DOHH2 (cell line): ENCODE measurements around the gene ANO6.

Experiments used
- EZH2phosphoT487 ChIP-seq: fragments of 200-600 bp; sonication (generic); IDR thresholded peaks from 2 replicates; pipeline ENCODE4 v1.6.1; 2017; ENCODE audit warnings: borderline replicate concordance, mild to moderate bottlenecking, antibody characterized with exemption, low read length, moderate library complexity, mixed read lengths
- TF ChIP-seq, protein P1 (sequence below): fragments of 200-600 bp; sonication (generic); IDR thresholded peaks from one replicate; pipeline ENCODE4 v1.5.1; 2014; ENCODE audit warnings: antibody characterized with exemption, mild to moderate bottlenecking, low read depth, low read length; ENCODE audit not compliant: poor library complexity, severe bottlenecking

DNA sequence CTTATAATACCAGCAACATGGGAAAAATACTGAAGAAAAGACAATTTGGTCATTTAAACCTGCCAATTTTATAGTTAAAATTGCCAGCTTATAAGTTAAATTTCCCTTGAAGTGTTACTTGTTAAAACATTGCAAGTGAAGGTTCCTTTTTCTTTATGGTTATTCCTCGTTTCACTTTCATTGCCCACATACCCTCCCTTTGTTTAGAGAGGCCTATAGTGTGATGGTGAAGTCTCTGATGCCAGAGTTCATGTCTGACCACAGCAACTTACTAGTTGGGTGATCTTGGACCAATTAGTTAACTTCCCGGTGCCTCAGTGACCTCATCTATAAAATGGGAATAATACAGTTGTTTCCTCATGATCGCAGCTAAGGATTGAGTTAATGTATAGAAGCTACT, 173.5 kb downstream of the ANO6 start:
- TF ChIP-seq, protein P1, sequence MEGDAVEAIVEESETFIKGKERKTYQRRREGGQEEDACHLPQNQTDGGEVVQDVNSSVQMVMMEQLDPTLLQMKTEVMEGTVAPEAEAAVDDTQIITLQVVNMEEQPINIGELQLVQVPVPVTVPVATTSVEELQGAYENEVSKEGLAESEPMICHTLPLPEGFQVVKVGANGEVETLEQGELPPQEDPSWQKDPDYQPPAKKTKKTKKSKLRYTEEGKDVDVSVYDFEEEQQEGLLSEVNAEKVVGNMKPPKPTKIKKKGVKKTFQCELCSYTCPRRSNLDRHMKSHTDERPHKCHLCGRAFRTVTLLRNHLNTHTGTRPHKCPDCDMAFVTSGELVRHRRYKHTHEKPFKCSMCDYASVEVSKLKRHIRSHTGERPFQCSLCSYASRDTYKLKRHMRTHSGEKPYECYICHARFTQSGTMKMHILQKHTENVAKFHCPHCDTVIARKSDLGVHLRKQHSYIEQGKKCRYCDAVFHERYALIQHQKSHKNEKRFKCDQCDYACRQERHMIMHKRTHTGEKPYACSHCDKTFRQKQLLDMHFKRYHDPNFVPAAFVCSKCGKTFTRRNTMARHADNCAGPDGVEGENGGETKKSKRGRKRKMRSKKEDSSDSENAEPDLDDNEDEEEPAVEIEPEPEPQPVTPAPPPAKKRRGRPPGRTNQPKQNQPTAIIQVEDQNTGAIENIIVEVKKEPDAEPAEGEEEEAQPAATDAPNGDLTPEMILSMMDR = no peak
- TF ChIP-seq EZH2phosphoT487 = no peak
